Measurements from ENCODE around the gene CFLAR.

The CFLAR gene

GRCh38 chr2:201219328-201220096 lies 103.5 kb downstream of the CFLAR start:
- no peak for DNase-seq

- DNase-seq = peak; percentile 53 to 79 (median 57)
Measured at GRCh38 chr2:201220102-201220570, 104.2 kb downstream of the CFLAR start.

DNA sequence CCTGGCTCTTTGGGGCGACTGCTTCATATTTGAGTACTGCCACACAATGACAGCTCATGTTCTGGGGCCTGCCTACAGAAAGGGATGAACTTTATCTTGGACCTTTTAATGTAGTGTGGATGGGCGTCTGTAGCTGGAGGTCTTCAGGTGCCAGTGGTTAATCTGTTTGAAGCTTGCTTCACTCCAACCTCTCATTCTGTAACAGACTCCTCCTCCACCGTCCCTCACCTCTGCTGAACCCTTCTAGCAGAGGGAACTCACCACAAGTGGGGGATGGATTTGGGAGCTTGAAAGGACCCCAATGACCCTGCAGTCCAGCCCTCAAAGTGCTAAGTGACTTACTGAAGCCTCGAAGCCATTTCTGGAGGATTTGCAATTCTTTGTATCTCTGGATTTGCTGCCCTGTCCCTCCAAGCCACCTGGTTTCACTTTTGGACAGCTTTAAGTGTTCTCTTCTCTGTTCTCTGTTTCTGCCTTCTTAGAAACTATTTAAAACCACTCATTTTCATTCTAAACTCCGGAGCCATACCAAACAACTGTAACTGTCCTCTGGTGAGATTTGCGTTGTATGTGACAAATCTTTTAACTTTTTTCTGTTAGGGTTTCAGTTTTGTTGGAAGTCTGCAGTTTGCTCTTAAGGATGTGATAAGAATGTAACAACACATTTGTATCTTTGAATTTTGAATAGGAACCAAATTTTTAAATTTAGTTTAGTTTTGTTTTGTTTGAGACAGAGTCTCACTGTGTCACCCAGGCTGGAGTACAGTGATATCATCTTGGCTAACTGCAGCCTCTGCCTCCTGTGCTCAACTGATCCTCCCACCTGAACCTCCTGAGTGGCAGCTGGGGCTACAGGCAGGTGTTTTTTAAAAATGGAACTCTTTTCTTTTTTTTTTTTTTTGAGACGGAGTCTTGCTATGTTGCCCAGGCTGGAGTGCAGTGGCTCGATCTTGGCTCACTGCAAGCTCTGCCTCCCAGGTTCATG lies 107.4 kb downstream of the CFLAR start:
- no peak for DNase-seq

Data from suppressor macrophage treated with lipopolysaccharide for 1 hour (primary cell).